ENCODE data around the gene XCR1. TPM values are rescaled to one million over a fixed set of nuclear protein-coding genes. Genes with fewer than 3 reads are reported as not detected.
"Not testable (repeated sequence)": the region's sequence is repeated elsewhere in the genome, so short reads cannot be mapped to it uniquely, and the experiment has no call there.

The XCR1 gene
- total RNA-seq, 1 donor from 2014 or later: not detected

GRCh38 chr3:46057716-46058115 is 30.4 kb upstream of the XCR1 start:
- H3K36me3 Mint-ChIP-seq (ENCODE audit: low read depth): no peaks in the 10 kb centered on the region
- no peak for TF ChIP-seq CTCF (conservative IDR thresholded peaks at IDR 0.05)
- no peaks in the 10 kb centered on the region for H3K9me3 Mint-ChIP-seq
- H3K4me1 Mint-ChIP-seq: no peaks in the 10 kb centered on the region
- no peak overlapping the region for H3K4me3 Mint-ChIP-seq
- H3K27ac Mint-ChIP-seq (ENCODE audit: unreplicated experiment): no peak overlapping the region
- peaks cover 27% of the 10 kb centered on the region for H3K27me3 Mint-ChIP-seq (ENCODE audit: low read depth)
- DNase-seq (ENCODE audit: low read depth, low spot score): no peak

GRCh38 chr3:46056686-46057085 is 29.4 kb upstream of the XCR1 start:
- TF ChIP-seq CTCF (conservative IDR thresholded peaks at IDR 0.05): no peak
- H3K9me3 Mint-ChIP-seq: no peaks in the 10 kb centered on the region
- no peaks in the 10 kb centered on the region for H3K4me1 Mint-ChIP-seq
- peaks cover 27% of the 10 kb centered on the region for H3K27me3 Mint-ChIP-seq (ENCODE audit: low read depth)
- no peak overlapping the region for H3K4me3 Mint-ChIP-seq
- no peaks in the 10 kb centered on the region for H3K36me3 Mint-ChIP-seq (ENCODE audit: low read depth)
- no peak for DNase-seq (ENCODE audit: low read depth, low spot score)
- no peak overlapping the region for H3K27ac Mint-ChIP-seq (ENCODE audit: unreplicated experiment)

- not testable (repeated sequence) for H3K4me3 Mint-ChIP-seq; H3K4me1 Mint-ChIP-seq; H3K27ac Mint-ChIP-seq (ENCODE audit: unreplicated experiment); DNase-seq (ENCODE audit: low read depth, low spot score); H3K36me3 Mint-ChIP-seq (ENCODE audit: low read depth); H3K9me3 Mint-ChIP-seq
- peaks cover 20% of the 10 kb centered on the region for H3K27me3 Mint-ChIP-seq (ENCODE audit: low read depth)
These were observed 26.7 kb upstream of the XCR1 start for GRCh38 chr3:46053761-46054515.

- H3K27ac Mint-ChIP-seq (ENCODE audit: unreplicated experiment); H3K9me3 Mint-ChIP-seq; H3K36me3 Mint-ChIP-seq (ENCODE audit: low read depth); H3K4me1 Mint-ChIP-seq; DNase-seq (ENCODE audit: low read depth, low spot score); H3K4me3 Mint-ChIP-seq: not testable (repeated sequence)
- peaks cover 18% of the 10 kb centered on the region for H3K27me3 Mint-ChIP-seq (ENCODE audit: low read depth)
These were observed 26.0 kb upstream of the XCR1 start for GRCh38 chr3:46053265-46053664.

- no peak overlapping the region for H3K27ac Mint-ChIP-seq (ENCODE audit: unreplicated experiment)
- no peaks in the 10 kb centered on the region for H3K36me3 Mint-ChIP-seq (ENCODE audit: low read depth)
- H3K27me3 Mint-ChIP-seq (ENCODE audit: low read depth): peaks cover 11% of the 10 kb centered on the region
- no peaks in the 10 kb centered on the region for H3K9me3 Mint-ChIP-seq
- TF ChIP-seq CTCF (conservative IDR thresholded peaks at IDR 0.05): no peak
- no peak overlapping the region for H3K4me3 Mint-ChIP-seq
- no peak for DNase-seq (ENCODE audit: low read depth, low spot score)
- peaks cover 5% of the 10 kb centered on the region for H3K4me1 Mint-ChIP-seq
These were observed 25.2 kb upstream of the XCR1 start for GRCh38 chr3:46052531-46052930.

- no peak for TF ChIP-seq CTCF (conservative IDR thresholded peaks at IDR 0.05)
- no peaks in the 10 kb centered on the region for H3K36me3 Mint-ChIP-seq (ENCODE audit: low read depth)
- H3K9me3 Mint-ChIP-seq: no peaks in the 10 kb centered on the region
- DNase-seq (ENCODE audit: low read depth, low spot score): no peak
- H3K27ac Mint-ChIP-seq (ENCODE audit: unreplicated experiment): no peak overlapping the region
- peaks cover 6% of the 10 kb centered on the region for H3K4me1 Mint-ChIP-seq
- H3K4me3 Mint-ChIP-seq: no peak overlapping the region
- H3K27me3 Mint-ChIP-seq (ENCODE audit: low read depth): no peaks in the 10 kb centered on the region
These were observed 21.8 kb upstream of the XCR1 start for GRCh38 chr3:46049093-46049492.

- H3K4me1 Mint-ChIP-seq; H3K27me3 Mint-ChIP-seq (ENCODE audit: low read depth); DNase-seq (ENCODE audit: low read depth, low spot score); H3K27ac Mint-ChIP-seq (ENCODE audit: unreplicated experiment); H3K36me3 Mint-ChIP-seq (ENCODE audit: low read depth); H3K9me3 Mint-ChIP-seq; H3K4me3 Mint-ChIP-seq: not testable (repeated sequence)
These were observed 18.9 kb upstream of the XCR1 start for GRCh38 chr3:46046231-46046630.

Data from neural crest cell (in vitro differentiated cells).